MCF 10A (cell line): Measurements from ENCODE around the gene THADA. TPM values are rescaled to one million over a fixed set of nuclear protein-coding genes. Genes with fewer than 3 reads are reported as not detected.
A peak's percentile ranks its signal among the peaks of the same experiment; 100 is the strongest.

ENCODE experiments used
- BruUV-seq: library from RNA; stranded (reverse); fragments of 400-500 nt; replicated peaks from 2 replicates; lab custom pipeline; 2021; lab: Mats Ljungman, UMichigan
- CTCF ChIA-PET: fragments of 300-600 bp; sonication (Branson Sonifier 250); formaldehyde crosslinking; extraction: SDS; loops from one replicate; lab custom pipeline; 2021; ENCODE audit warnings: antibody characterized with exemption, inconsistent platforms; lab: Yijun Ruan, JAX
- POLR2A ChIA-PET: fragments of 300-600, 350-650 bp; sonication (Branson Sonifier 250); formaldehyde crosslinking; extraction: SDS; loops from one replicate; lab custom pipeline; 2020; ENCODE audit warnings: antibody characterized with exemption, inconsistent platforms; lab: Yijun Ruan, JAX
- DNase-seq: peaks from one replicate; pipeline ENCODE4 v3.0.0-alpha.2; 2018; ENCODE audit not compliant: unreplicated experiment
- H3K27ac Mint-ChIP-seq: one replicate; pipeline ENCODE4 v1.8.0; 2022; ENCODE audit warnings: mild to moderate bottlenecking, low read depth, mixed read lengths; ENCODE audit not compliant: unreplicated experiment
- H3K27me3 Mint-ChIP-seq: one replicate; pipeline ENCODE4 v1.8.0; 2022; ENCODE audit warnings: mixed read lengths; ENCODE audit not compliant: insufficient read depth, unreplicated experiment
- H3K36me3 Mint-ChIP-seq: one replicate; pipeline ENCODE4 v1.8.0; 2022; ENCODE audit warnings: mild to moderate bottlenecking, moderate library complexity, mixed read lengths; ENCODE audit not compliant: insufficient read depth, unreplicated experiment
- H3K4me1 Mint-ChIP-seq: one replicate; pipeline ENCODE4 v1.8.0; 2022; ENCODE audit warnings: mixed read lengths; ENCODE audit not compliant: insufficient read depth, unreplicated experiment
- H3K4me3 Mint-ChIP-seq: one replicate; pipeline ENCODE4 v1.8.0; 2022; ENCODE audit warnings: mild to moderate bottlenecking, moderate library complexity, mixed read lengths; ENCODE audit not compliant: unreplicated experiment
- H3K9me3 Mint-ChIP-seq: one replicate; pipeline ENCODE4 v1.8.0; 2022; ENCODE audit warnings: mixed read lengths; ENCODE audit not compliant: unreplicated experiment
- CTCF ChIP-seq: fragments of 200-600 bp; IDR thresholded peaks from one replicate; pipeline ENCODE4 v1.8.0; 2022; ENCODE audit warnings: antibody characterized with exemption, mild to moderate bottlenecking; ENCODE audit not compliant: unreplicated experiment
- intact Hi-C: fragments of 100-400 bp; cut with micrococcal nuclease; formaldehyde crosslinking; loops from 2 replicates; pipeline ENCODE4 v1.14.1; 2022
- total RNA-seq: library from RNA; stranded (reverse); gene quantifications from 2 replicates; pipeline ENCODE4 v1.2.3, GENCODE V29; 2022

THADA gene
- total RNA-seq, 1 experiment from 2014 or later: 49.8 TPM

- intact Hi-C loops: no loop called here
- no TSS peak for BruUV-seq
- POLR2A ChIA-PET: interaction anchor here (1.1 kb wide), 1 partner anchor 9 kb away, joined by 3 read pairs; no protein-coding TSS in a partner anchor
- peaks cover 35% of the 10 kb centered on the region for H3K36me3 Mint-ChIP-seq
- no peak for TF ChIP-seq CTCF
- CTCF ChIA-PET: interaction anchor here (0.5 to 1.3 kb wide), 3 partner anchors 23 to 448 kb away, joined by 4 read pairs; no protein-coding TSS in a partner anchor
- no peaks in the 10 kb centered on the region for H3K9me3 Mint-ChIP-seq
- no peak overlapping the region for H3K4me3 Mint-ChIP-seq
- H3K27ac Mint-ChIP-seq: peak overlapping the region; percentile 73
- DNase-seq: no peak
- peaks cover 10% of the 10 kb centered on the region for H3K4me1 Mint-ChIP-seq
- no peaks in the 10 kb centered on the region for H3K27me3 Mint-ChIP-seq
Observed at GRCh38 chr2:43276266-43276941, 319.4 kb downstream of the THADA start.

- TF ChIP-seq CTCF: no peak
- Mint-ChIP-seq H3K9me3 (no peaks in the 10 kb centered on the region), H3K36me3 (peaks cover 30% of the 10 kb centered on the region), H3K4me1 (peaks cover 18% of the 10 kb centered on the region), H3K27me3 (no peaks in the 10 kb centered on the region), H3K27ac (no peak overlapping the region), H3K4me3 (no peak overlapping the region)
- ChIA-PET POLR2A (no interaction called here), CTCF (no interaction called here)
- no peak for DNase-seq
- intact Hi-C loops: no loop called here
- no TSS peak for BruUV-seq
Observed at GRCh38 chr2:43274721-43275120, 321.1 kb downstream of the THADA start.

DNA sequence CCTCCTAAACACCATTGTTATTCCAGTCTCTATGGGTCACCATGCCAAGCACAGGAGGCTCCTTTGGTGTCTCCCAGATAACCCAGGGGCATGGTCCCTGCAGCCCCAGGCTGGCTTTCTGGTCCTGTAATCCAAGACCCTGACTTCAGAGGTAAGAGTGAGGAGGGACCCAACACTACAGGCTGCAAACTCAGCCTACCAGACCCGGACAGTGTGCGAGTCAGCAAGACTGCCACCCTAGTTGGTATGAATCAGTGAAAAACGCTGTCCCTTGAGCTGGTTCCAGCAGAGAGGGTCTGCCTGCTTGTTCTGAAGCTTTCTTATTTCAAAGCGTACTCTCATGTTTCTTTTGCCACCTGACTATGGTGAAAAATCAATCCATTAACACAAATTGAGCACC, 321.8 kb downstream of the THADA start:
- CTCF ChIA-PET: no interaction called here
- no peak for TF ChIP-seq CTCF
- no peak for DNase-seq
- no TSS peak for BruUV-seq
- no peaks in the 10 kb centered on the region for H3K9me3 Mint-ChIP-seq
- no peaks in the 10 kb centered on the region for H3K27me3 Mint-ChIP-seq
- H3K27ac Mint-ChIP-seq: no peak overlapping the region
- H3K4me3 Mint-ChIP-seq: no peak overlapping the region
- H3K36me3 Mint-ChIP-seq: peaks cover 32% of the 10 kb centered on the region
- POLR2A ChIA-PET: no interaction called here
- peaks cover 25% of the 10 kb centered on the region for H3K4me1 Mint-ChIP-seq
- intact Hi-C loops: no loop called here

- no peak overlapping the region for H3K4me3 Mint-ChIP-seq
- CTCF ChIA-PET: no interaction called here
- no peak for DNase-seq
- no peaks in the 10 kb centered on the region for H3K27me3 Mint-ChIP-seq
- no peaks in the 10 kb centered on the region for H3K9me3 Mint-ChIP-seq
- H3K27ac Mint-ChIP-seq: no peak overlapping the region
- no TSS peak for BruUV-seq
- intact Hi-C loops: no loop called here
- H3K36me3 Mint-ChIP-seq: peaks cover 36% of the 10 kb centered on the region
- peaks cover 30% of the 10 kb centered on the region for H3K4me1 Mint-ChIP-seq
- POLR2A ChIA-PET: no interaction called here
- no peak for TF ChIP-seq CTCF
Observed at GRCh38 chr2:43273529-43273928, 322.3 kb downstream of the THADA start.
